ENCODE results near the gene DDA1.

The DDA1 gene

GRCh38 chr19:17305216-17305516, 4.2 kb upstream of the DDA1 start (continued):
- TF ChIP-seq PRDM4 (tag by site-specific recombination; IDR thresholded peaks at IDR 0.05) (peak; percentile 51), ZBTB44 (tag by site-specific recombination; IDR thresholded peaks at IDR 0.05) (peak; percentile 91; the same call in 1 of the 2 replicates), ZNF785 (tag by site-specific recombination; IDR thresholded peaks at IDR 0.05) (peak; percentile 66; the same call in 1 of the 2 replicates), GLIS2 (tag by site-specific recombination; IDR thresholded peaks at IDR 0.05) (peak; percentile 96), SP7 (tag by site-specific recombination; IDR thresholded peaks at IDR 0.05) (0 out of 2 replicates have a peak, but pooled peaks have one; percentile 70), ZNF366 (tag by site-specific recombination; conservative IDR thresholded peaks at IDR 0.05) (no peak), PATZ1 (tag by site-specific recombination; IDR thresholded peaks at IDR 0.05) (peak; percentile 76; the same call in 1 of the 2 replicates), ZNF792 (tag by site-specific recombination; IDR thresholded peaks at IDR 0.05) (no peak), ZBTB48 (tag by site-specific recombination; IDR thresholded peaks at IDR 0.05) (peak; percentile 14; the same call in 1 of the 2 replicates), ZBTB26 (tag by site-specific recombination; optimal IDR thresholded peaks at IDR 0.05) (no peak), INSM2 (tag by site-specific recombination; IDR thresholded peaks at IDR 0.05) (peak; percentile 50; the same call in 1 of the 2 replicates), ZNF157 (tag by site-specific recombination; IDR thresholded peaks at IDR 0.05) (no peak), ZNF26 (tag by site-specific recombination; IDR thresholded peaks at IDR 0.05) (no peak), ZNF518A (tag by site-specific recombination; conservative IDR thresholded peaks at IDR 0.05; ENCODE audit: low read depth) (no peak), ZNF324 (tag by site-specific recombination; IDR thresholded peaks at IDR 0.05) (peak; percentile 74; the same call in 1 of the 2 replicates)

Measured in HEK293 (cell line).